PC-9 (cell line): Measurements from ENCODE around the gene DOCK7.

ENCODE experiments used
- CTCF ChIP-seq: fragments of 200-600 bp; sonication (generic); conservative IDR thresholded peaks from 2 replicates; pipeline ENCODE4 v1.6.1; 2017; ENCODE audit warnings: mixed run types, antibody characterized with exemption, mild to moderate bottlenecking, moderate library complexity
- EZH2 ChIP-seq: fragments of 200-600 bp; sonication (generic); IDR thresholded peaks from 2 replicates; pipeline ENCODE4 v1.8.0; 2017; ENCODE audit warnings: antibody characterized with exemption, low read depth

- TF ChIP-seq CTCF (no peak), EZH2 (no peak)
These were observed 1.4 kb downstream of the DOCK7 start for GRCh38 chr1:62686822-62687221.
